AG08395 (cell line): Measurements from ENCODE around the gene OPRM1.
A peak's percentile ranks its signal among the peaks of the same experiment; 100 is the strongest.

Source experiments
- DNase-seq: peaks from one replicate; pipeline ENCODE4 v3.0.0; 2012; ENCODE audit warnings: mixed read lengths, low spot score

Gene OPRM1

DNA sequence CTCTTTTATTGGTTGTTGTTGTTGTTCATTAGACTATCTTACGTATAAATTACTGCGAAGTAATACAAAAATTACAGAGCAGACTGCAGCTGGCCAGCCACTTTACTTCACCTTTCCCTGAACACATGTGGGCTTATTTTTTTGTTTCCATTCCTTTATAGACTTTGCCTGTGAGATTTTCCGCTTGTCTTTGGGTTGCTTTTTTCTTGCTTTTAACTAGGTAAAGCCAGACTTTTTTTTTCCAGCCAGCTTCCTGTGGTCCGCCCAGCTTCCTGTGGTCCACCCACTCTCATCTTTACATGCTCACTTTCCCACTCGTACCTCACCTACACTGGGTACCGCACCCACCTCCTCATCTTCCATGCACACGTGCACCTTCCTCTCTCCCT, 238.6 kb downstream of the OPRM1 start:
- no peak for DNase-seq

- no peak for DNase-seq
Observed at GRCh38 chr6:154280521-154280920, 241.5 kb downstream of the OPRM1 start.

GRCh38 chr6:154284313-154284853, 245.3 kb downstream of the OPRM1 start:
- no peak for DNase-seq

- no peak for DNase-seq
Observed at GRCh38 chr6:154285826-154286225, 246.8 kb downstream of the OPRM1 start.

GRCh38 chr6:154289818-154290508, 250.9 kb downstream of the OPRM1 start:
- DNase-seq: no peak

GRCh38 chr6:154292066-154292465, 253.0 kb downstream of the OPRM1 start:
- no peak for DNase-seq

DNA sequence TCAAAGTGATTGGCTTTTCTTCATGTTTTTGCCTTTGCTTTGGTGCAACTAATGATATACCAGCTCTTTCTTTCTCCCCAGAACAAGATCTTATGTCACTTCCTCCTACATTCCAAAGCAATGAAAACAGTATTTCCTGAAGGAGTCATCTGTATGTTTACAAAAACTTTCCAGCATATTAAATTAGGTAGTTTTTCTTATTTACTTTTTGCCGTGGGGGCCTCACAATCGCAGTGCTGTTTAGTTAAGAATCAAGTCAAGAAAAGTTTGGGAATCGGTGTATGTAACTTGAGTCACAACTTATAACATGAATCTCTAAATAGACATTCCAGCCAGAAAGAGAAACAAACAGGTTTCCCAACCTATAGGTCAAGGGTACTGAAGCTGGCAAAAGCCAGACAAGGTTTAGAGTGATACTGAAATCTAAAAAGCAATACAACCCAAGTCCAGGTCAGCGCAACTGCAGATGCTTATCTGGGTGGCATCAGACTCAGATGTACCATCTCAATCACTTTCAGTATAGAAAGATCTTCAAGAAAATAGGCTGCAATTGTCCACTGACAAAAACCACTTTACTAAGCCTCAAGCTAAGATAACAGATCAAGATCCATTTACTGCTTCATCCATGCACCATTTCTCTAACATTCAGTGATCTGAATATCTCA, 253.9 kb downstream of the OPRM1 start:
- peak; percentile 66 for DNase-seq

- no peak for DNase-seq
Observed at GRCh38 chr6:154295733-154296132, 256.7 kb downstream of the OPRM1 start.
